NCI-H1436 treated with DMSO at 0.1 percent for 48 hours (cell line): Measurements from ENCODE around the gene ROBO2.

Source experiments
- DNase-seq: peaks from one replicate; lab custom pipeline; 2025; lab: John Stamatoyannopoulos, UW

ROBO2 gene

GRCh38 chr3:77414881-77415280 lies 375.0 kb downstream of the ROBO2 start:
- no peak for DNase-seq

DNA sequence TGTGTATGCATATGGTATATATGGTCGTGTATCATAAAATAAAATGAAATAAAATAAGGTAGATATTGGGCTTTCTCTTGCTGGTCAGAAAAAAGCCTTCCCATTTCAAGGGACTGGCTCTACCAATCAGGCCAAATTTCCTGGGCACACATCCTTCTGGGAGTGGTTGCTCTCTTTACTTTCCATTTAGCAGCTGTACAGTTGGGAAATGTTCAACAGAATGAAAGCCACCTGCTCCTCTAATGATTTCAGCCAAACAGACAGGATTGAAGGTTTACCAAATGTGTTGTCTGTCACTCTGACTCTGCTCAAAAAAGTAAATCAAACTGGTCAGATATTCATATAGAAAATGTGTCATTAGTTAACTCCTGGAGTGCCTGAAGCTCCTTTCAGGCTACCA lies 380.4 kb downstream of the ROBO2 start:
- DNase-seq, result no peak

- DNase-seq, result peak; percentile 7
Observed at GRCh38 chr3:77421916-77422315, 382.0 kb downstream of the ROBO2 start.

DNA sequence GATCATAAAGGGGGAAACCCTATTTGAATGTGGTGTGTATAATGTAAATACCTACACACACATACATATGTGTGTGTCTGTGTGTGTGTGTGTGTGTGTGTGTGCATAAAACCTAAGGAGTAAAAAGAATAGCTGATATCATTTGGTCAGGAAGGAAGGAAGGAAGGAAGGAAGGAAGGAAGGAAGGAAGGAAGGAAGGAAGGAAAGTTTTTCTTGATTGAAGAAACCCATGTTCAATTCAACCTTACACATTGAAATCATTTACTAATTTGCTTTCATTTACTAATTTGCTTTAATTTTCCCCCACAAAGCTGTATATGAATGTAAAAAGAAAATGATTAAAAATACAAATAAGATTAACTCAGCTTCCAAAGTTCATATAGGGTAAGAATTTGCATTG lies 386.6 kb downstream of the ROBO2 start:
- DNase-seq, result no peak

- DNase-seq, result peak; percentile 37
Observed at GRCh38 chr3:77427528-77427927, 387.6 kb downstream of the ROBO2 start.

DNA sequence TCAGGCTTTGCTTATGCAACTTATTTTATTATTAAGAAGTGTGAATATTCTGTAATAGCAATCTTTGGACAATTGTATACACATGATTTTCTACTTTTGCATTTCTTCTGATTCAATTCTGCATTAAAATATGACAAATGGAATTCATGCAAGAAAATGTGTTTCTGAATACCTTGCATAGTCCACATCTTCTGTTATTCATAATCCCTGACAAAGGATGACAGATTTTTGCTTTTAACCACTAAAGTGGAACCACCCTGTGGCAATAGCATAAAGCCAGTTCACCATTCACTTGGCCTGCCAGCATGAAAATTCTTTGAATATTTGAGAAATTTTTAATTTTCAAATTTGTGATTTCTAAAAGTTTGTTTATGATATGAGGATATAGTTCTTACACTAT lies 397.0 kb downstream of the ROBO2 start:
- no peak for DNase-seq

DNA sequence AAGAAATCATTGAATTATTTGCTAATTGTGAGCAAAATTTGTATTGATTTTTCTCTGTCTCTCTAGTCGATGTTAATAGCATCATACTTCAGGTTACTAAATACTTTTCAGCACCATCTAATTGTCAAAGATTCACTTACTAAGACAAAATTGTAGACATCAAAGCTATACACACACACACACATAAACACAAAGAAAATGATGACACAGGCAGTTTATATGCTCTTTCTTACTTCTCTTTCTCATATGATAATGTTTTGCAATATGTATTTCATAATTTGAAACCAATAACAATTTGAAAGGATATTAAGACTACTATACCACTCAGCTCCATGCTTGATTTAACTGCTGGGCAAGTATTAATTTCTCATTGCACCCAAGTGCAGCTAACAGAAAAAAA lies 406.2 kb downstream of the ROBO2 start:
- no peak for DNase-seq

DNA sequence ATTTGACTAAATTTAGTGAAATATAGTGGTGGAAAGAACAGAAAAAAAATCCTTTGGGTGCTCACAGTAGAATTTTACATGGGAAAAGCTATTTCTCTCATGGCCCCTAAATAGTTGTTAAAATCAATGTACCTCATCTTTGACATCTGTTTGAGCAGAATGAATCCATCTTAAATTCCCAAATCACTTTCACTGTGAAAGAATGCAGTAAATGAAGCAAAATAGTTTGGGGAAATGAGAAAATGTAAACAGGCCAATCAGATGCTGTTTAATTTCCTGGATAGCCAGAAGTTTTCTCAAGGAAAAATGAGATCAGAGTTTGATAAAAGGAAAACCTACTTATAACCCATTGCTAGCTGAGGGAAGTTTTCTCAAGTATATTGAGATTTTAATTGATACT lies 406.9 kb downstream of the ROBO2 start:
- no peak for DNase-seq

DNA sequence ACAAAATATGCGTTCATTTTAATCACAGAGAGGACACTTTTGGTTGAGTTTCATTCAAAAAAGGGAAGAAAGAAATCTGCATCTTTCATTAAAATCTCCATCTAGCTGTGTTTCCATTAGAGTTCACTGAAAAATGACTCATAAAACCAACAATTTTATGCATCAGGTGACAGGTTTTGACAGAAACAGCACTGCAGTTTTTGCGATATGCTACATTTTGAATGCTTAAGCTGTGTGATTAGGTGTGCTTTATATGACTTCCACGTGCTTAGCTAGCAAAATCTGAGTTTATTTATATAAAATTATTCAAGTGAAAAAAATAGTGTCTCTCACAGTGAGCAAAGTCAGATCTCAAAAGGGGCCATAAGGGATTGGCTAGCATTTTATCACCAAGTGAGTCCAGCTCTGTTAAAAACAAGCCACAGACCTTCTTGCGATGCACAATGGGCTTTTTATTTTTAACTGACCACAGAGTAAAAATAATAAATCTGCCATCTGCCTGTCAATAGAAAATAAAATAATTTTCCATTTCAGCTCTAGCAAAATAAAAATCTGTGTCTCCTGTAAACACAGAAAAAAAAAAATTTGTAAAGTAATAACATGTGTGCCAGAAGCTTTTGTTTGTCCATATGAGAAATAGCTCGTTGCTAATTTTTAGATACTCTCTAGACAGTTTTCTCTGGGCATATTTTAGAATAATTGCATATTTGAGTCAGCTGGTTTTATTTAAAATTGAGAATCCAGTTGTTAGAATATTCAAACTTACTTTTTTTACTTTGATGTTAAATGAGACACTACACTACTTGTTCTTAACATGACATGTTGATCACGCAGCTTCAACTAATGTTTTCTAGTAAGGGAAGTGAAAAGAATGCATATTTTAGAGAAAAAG lies 409.8 kb downstream of the ROBO2 start:
- DNase-seq, result no peak

- no peak for DNase-seq
Observed at GRCh38 chr3:77456431-77456830, 416.5 kb downstream of the ROBO2 start.

DNA sequence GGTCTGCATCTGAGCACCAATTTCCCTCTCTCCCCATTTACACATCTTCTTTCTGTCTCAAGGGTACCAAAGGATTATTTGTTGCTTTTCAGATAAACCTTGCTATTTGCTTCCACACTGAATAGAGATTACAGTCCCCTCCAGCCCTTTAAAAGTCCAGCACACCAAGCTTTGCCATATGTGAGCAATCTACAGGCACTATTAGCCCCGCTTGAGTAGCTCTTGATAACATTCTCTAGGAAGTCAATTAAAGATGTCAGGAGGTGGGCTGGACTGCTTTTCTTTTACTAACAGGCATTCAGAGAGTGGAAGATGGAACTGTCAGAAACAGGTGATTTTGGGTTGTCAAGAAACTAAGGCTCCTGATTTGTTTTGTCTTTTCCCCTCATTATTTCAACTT lies 417.0 kb downstream of the ROBO2 start:
- no peak for DNase-seq

DNA sequence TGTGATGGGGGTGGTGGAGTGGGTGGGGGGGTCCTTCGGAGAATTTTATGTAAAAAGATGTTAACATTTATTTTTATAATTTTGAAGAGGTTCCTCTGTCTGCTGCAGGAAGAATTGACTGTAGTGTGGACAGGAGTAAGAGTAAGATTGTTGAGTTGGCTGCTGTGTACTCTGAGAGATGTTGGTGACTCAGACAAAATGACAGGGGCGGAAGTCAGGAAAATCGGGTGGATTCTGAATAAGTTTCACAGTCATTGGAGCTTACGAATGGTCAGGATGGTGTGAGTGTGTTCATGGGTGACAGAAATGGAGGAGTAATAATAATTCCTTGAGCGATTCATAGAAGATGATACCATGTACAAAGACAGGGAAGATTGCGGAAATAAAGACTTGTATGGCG lies 420.0 kb downstream of the ROBO2 start:
- no peak for DNase-seq

DNA sequence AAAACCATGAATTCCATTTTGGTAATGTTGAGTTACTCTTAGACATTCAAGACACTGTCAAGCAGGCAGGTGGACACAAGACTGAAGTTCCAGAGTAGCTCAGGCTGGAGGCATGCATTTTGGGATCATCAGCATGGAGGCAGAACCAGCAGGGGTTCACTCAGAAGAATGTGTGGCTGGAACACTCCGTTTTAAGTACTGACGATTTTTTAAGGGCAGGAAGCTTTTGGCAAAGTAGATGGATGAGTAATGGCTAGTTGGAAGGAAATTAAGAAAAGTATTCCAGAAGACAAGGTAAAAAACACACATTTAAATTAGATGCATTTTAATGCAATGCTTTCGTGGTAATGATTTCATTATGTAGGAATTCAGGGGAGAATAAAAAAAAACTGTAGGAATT lies 420.4 kb downstream of the ROBO2 start:
- no peak for DNase-seq

GRCh38 chr3:77462951-77463350 lies 423.1 kb downstream of the ROBO2 start:
- no peak for DNase-seq

DNA sequence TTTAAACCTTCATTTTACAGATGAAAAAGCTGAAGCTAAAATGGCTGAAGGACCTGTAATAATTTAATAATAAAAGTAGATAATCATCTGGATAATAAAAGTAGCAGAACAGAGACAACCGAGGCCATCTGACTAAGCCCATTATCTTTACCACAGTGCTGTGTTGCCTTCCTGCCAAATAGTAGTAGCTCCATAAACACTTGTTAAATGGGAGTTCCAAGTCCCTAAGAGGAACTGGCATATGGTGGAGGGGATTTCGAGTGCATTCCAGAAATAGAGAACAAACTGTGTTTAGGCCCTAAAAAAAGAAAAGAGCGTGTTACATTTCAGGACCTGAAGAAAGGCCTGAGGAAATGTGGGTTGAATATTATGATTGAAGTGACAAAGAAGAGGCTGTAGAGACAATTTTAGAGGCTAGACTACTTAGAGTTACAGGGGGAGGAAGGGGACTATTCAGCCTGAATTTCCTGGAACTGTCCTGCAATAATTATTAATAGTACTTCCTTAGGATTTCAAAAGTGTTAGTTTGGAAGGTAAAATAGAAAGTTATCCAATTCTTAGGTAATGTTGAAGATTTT lies 424.3 kb downstream of the ROBO2 start:
- no peak for DNase-seq

DNA sequence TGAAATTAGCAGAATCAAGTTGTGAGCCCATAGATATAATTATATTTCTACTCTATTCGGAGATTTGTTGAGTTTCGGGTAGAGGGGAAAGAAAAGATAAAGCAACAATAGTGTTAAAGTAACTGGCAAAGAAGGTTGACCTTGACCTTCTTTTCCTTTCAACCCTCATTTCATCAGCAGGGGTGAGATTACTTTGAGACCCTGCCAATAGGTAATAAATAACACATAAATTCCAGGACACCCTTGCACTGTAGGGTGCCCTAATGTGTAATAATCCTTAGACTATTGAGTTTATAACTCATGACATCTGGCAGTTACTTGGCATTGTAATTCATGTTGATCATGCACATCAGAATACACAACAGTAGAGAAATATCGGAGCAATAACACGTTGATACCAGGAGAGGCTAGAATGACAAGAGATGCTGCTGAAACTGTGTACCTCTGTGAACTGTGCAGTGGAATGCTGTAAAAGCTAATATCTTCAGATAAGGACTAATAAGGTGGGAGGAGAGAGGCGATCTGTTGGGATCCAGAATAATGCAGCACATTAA lies 426.7 kb downstream of the ROBO2 start:
- no peak for DNase-seq

DNA sequence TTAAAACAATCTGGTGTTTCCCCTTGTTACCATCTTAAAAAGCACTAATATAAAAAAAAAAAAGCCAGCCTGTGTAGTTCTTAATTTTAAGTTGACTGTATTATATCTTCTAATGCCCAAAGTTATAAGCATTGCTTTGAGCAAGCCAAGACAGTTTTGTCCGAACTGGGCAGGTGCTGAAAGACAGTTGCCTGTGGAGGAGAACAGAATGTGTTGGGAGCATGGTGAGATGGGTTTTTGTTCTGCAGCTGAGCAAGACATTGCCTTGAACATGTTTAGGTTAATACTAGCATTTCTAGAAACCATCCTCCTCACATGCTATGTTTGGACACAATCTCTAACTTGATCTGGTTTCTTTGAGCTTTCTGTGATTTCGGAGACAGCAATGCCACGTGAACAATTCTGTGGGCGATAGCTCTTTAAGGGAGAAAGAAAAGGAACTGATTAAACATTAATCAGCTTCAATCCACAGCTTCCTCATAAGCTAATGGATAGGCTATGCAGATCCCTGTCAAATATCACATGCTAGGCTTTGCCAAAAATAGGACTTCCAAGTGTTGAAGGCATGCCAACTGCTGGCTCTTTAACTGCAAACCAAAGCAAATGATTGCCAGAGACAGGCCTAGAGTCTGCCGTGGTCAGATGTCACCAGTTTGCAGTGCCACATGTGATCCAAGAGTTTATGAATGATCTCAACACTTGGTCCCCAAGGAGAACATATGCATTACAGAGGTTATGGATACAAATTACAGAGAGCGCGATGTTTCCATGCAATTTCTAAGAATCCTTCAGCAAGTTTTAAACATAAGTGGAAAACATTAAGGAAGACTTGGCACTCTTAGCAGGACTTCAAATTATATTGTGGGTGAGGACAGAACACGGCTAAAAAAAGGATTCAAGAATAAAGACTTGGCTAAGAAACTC lies 428.1 kb downstream of the ROBO2 start:
- DNase-seq, result no peak

GRCh38 chr3:77468626-77469020 lies 428.7 kb downstream of the ROBO2 start:
- no peak for DNase-seq

GRCh38 chr3:77475507-77475906 lies 435.6 kb downstream of the ROBO2 start:
- peak; percentile 74 for DNase-seq

DNA sequence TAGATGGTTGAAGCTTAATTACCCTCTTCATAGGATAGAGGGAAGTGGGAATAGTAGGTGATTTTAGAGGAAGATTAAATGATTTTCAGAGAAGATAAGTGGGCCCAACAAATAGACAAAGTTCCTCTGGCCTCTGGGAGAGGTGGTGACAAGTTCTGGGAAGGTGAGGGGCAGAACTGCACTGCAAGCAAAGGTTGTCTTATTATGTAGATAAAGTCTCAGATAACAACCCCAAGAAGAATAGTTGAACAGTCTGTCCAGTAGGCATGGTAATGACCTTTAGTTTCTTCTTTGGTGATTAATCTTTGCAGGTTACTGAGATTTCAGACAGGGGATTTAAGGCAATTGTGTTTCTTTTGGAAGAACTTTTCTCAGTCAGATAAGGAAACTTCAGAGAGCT lies 439.1 kb downstream of the ROBO2 start:
- DNase-seq, result no peak

GRCh38 chr3:77489216-77489615 lies 449.3 kb downstream of the ROBO2 start:
- DNase-seq, result no peak

- DNase-seq, result no peak
Observed at GRCh38 chr3:77491961-77492360, 452.1 kb downstream of the ROBO2 start.
